ENCODE results near the gene CAPN3.

CAPN3 gene

DNA sequence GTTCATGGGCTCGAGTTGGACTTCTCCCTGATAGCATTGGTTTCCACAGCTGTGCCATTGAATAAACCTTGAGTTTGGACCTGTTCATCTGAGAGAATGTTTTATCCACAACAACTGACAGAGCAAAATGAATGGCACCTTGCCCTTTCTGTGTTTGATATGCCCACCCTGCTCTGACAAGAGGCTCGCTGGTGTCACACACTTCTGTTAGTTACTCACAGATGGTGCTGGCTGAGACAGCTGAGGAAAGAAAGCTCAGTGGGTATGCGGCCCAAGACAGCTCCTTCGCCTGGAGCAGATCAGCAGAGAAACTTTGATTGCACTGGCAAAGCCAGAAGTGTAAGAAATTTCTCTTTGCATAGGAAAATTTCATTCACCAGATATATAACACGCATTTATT, 2.5 kb upstream of the CAPN3 start:
- DNase-seq (ENCODE audit: low read depth in 2 of 2) = no peak

DNA sequence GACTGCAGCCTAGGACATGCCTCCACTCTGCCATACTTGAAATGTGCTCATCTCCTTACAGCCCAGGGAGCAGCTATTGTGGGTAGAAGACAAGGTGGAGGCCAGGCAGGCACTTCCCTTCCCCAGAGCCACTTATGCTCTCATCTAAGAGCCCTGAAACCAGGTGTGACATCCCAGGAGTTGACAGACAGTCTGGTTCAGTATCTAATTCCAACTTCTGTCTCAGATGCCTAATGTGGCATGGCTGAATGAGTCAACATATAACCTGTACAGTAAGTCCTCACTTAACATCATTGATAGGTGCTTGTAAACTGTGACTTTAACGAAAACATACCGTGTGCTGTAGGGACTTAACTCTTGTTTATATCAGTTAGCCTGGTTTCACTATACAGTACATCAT, 1.2 kb upstream of the CAPN3 start:
- no peak for DNase-seq (ENCODE audit: low read depth in 2 of 2)

DNA sequence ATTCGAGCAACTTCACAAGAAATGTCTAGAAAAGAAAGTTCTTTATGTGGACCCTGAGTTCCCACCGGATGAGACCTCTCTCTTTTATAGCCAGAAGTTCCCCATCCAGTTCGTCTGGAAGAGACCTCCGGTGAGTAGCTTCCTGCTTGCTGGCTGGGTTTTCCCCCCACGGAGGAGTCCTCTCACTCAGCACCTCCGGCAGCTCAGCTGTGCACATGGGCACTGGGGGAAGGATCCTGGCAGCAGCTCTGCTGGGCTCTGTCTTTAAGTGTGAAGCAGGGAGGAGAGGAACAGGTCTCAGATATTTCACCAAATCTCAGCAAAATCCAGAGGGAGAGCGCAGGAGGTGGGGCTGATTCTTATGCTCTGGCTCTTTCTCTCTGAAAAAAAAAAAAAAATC, 684 bp downstream of the CAPN3 start:
- DNase-seq (ENCODE audit: low read depth in 2 of 2) = no peak

DNA sequence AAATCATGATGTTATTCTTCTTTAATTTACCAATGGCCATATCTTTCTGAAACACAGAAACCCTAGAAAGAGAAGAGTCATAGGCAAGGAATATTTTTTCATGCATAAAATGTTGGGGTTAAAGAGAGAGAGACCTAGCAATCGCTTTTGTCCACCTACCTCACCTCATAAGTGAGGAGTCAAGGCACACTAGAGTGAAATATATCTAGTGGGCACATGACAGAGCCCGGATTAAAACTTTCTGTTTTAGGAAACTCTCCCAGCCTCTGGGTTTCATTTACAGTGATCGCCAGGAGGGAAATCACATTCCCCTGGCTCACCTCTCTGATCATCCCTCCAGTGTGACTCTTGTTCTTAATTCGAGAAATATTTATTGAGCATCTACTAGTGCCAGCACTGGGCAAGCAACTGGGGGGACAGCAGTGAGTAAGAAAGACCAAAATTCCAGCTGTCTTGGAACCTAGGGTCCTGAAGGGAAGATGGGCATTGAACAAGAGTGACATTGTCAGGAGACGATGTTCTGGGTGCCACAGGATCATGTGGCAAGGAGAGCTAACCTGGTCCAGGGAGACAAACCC, 1.3 kb downstream of the CAPN3 start:
- no peak for DNase-seq (ENCODE audit: low read depth in 2 of 2)

DNA sequence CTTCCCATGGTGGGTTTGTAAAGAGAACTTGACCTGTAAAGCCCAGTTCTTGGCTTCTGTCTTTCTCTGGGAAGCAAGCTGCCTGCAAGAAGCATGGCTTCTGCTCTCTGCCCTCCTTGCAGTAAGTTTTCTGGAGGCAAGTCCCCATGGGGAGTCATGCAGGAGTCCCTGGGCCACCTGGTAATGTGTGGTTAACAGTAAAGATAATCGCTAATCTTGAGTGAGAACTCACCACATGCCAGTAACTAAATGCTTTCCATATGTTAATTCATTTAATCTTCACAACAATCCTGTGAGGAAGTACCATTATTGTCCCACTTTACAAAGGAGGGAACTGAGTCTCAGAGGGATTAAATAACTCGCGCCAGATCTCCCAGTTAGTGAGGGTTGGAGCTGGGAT, 4.2 kb downstream of the CAPN3 start:
- DNase-seq (ENCODE audit: low read depth in 2 of 2) = no peak

DNA sequence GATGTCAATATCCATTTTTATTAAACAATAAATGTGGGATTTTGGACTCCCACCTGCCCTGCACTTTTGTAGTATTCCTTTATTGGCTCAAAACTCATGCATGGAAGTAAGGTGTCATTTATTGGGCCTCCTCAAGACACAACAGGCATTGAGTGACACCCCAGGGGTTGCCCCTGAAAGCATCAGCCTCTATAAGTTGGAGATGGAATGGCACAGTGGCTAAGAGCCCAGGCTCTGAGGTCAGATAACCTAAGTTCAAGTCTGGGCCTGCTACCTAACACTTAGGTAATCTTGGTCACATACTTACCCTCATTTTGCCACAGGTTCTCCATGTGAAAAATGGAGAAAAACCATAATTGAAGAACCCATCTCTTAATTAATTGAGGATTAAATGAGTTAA, 4.6 kb downstream of the CAPN3 start:
- no peak for DNase-seq (ENCODE audit: low read depth in 2 of 2)

DNA sequence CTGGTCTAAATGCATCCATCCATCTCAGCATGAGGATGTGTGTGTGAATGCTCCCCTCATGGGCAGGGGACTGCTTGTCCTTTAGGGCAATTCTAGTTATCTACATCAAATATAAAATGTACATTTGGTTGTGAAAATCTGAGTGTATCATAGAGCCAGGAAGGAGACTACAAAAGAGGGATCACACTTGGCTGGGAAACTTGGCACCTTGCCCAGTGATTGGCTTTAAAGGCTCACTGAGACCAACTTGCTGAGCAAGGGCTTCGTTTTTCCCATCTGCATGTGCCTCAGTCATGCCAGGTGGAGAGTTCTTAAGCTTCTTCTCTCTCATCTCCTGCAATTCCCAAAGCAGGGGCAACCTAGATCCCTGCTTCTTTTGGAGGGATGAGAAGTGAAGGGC, 5.2 kb downstream of the CAPN3 start:
- no peak for DNase-seq (ENCODE audit: low read depth in 2 of 2)

DNA sequence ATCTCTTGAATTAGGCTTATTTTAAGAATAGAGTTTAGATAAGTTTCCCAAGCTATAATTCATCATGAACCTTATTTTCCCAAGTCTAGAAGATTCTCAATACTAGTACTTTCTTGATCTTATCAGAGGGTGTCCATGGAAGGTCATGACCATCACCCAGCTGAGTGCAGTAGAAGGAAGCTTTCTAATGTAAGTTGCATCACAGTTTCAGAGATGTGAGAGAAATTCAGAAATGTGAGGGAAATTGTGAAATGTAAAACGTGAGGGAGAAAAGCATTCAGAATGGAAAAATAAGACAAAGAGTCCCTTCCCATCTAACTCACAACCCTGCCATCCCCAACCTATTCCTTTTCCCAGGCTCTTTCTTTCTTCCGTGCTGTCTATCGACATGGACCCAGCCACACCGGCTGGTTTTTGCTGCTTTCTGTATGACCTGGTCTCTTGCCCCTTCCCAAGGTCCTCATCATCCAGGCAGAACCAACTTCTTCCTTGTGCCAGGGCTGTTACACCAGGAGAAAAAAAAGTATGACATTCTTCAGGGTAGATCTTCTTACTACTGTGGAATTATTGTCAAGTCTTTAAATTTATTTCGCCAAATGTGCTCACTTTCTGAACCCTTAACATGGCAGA, 6.7 kb downstream of the CAPN3 start:
- DNase-seq (ENCODE audit: low read depth in 2 of 2) = no peak

DNA sequence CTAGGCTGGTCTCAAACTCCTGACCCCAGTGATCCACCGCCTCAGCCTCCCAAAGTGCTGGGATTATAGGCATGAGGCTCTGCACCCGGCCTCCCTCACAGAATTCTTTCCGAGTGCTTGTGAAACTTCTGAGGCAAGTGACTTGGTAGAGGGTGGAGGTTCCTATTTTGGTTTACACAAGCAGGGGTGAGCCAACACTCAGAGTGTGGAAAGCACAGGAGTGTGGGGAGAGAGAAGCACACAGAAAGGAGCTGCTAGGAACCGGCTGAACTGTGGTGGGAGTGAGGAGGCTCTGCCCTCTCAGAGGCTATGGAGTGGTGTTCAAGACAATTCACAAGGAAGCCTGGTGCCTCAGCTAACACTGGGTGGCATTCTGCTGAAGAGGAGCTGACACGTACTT, 7.7 kb downstream of the CAPN3 start:
- DNase-seq (ENCODE audit: low read depth in 2 of 2) = no peak

DNA sequence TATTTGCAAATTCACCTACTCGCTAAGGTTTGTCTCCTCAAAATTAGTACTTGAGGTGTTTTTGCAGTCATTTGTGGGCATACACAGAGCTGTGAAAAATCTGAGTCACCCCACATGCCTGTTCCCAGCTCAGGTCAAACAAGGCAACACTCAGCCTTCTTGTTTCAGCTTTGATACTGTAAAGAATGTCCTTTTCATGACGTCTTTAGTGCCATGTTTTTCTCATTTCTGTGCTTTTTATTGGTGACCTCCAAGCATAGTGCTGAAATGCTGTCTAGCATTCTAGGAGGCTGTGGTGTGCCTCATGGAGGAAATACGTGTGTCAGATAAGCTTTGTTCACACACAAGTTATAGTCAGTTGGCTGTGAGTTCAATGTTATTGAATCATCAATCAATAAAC, 8.8 kb downstream of the CAPN3 start:
- DNase-seq (ENCODE audit: low read depth in 2 of 2) = no peak

DNA sequence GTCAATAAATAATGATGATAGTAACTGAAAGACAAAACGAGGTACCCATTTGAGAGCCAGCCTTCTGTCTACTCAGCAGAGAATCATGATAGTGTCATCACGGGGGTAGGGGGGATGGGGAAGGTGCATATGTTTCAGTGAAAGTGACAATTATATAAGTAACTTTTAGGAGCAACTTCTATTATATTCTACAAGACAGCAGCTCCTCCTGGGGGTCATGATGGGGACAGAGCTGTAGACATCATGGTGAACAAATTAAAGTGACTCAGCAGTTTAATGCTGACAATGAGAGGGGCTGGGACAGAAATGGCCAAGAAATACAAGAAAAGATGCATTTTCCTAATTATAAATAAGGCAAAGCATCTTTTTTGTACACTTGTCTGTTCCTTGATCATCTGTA, 11.8 kb downstream of the CAPN3 start:
- no peak for DNase-seq (ENCODE audit: low read depth in 2 of 2)

DNA sequence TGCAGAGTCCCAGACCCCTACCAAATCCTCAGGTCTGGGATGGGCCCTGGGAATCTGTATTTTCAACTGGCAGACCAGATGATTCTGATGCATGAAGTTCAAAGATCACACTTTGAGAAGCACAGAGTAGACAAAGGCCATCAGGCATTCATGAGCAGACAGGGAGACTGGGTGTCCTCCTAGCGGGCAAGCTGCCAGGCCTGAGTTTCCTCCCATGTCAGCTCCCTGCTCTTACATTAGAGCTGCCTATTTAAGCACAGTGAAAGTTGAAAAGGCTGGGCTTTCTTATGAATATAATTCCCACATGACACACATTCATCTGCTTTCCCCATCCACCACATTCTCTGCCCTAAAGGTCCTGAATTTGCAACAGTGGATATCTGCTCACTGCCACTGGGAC, 14.0 kb downstream of the CAPN3 start:
- no peak for DNase-seq (ENCODE audit: low read depth in 2 of 2)

DNA sequence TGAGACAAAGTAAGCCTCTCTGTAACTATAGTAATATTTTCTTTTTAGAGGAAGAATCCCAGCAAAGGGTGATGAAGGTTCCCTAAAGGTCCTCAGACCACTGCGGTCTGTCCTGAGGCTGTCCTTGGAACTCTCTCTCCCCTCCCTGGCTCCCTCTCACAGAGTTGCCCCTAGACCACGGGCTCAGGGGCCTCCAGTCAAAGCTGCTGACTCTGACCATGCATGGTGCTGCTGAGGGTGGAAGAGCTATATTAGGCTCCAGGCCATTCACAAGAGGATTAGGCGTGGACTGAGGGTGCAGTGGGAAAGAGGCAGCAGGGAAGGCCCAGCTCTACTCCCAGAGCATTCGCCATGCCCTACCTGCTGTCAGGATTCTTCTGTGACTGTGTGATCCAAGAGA, 14.6 kb downstream of the CAPN3 start:
- no peak for DNase-seq (ENCODE audit: low read depth in 2 of 2)

DNA sequence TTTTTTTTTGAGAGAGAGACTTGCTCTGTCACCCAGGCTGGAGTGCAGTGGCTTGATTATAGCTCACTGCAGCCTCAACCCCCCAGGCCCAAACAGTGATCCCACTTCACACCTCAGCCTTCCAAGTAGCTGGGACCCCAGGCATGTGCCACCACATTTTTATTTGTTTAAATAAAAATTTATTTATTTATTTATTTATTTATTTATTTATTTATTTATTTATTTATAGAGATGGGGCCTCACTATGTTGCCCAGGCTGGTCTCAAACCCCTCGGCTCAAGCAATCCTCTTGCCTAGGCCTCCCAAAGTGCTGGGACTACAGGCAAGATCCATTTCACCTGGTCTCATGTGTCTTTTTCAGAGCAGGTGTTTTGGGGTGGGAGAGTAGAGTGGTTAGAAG, 15.5 kb downstream of the CAPN3 start:
- no peak for DNase-seq (ENCODE audit: low read depth in 2 of 2)

DNA sequence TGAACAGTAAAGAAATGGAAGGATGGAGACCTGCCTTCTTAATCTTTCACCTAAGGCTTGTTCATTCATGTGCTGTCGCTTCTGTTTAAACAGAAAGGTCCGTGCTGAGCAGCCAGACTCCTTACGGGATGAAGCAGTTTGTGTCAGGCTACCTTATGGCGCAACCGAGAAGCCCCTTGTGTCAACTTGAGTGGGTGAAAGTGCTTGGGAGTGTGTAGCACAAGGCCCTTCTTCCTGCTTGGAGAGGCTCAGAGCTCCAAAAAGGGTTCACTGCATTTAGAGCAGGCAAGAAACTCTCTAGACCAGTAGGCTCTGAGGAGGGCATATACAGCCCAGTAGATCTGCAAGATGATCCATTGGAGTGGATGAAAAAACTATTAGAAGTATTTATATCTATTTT, 16.0 kb downstream of the CAPN3 start:
- no peak for DNase-seq (ENCODE audit: low read depth in 2 of 2)

DNA sequence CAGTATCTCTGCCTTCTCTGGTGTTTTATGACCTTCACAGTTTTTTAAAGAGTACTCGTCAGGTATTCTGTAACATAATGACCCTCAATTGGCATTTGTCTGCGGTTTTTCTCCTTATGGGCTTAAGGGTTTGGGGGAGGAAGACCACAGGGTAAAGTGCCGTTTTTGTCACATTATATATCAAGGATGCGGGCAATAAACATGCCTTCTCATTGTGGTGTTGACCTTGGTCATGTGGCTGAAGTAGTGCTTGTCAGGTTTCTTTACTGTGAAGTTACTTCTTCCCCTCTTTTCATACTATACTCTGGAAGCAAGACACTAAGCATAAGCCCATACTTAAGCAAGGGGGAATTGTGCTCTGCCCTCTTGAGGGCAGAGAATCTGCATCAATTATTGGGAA, 16.6 kb downstream of the CAPN3 start:
- no peak for DNase-seq (ENCODE audit: low read depth in 2 of 2)

DNA sequence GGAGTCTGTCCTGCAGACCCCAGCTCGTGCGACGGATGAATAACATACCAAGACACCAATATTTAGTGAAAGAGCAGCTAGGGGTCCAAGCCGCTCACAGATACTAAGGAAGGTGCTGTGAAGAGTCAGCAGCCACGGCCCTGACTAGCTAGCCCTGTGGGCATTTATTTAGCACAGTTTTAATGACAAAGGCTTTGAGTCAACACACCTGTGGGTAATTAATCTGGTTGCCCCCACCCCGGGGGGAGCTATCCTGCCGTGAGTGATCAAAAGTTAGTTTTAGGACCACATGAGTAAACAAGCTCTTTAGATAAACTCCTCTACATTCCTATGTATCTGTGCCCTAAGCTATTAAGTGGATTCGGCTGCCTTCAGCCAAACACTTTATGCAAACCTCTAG, 18.7 kb downstream of the CAPN3 start:
- no peak for DNase-seq (ENCODE audit: low read depth in 2 of 2)

DNA sequence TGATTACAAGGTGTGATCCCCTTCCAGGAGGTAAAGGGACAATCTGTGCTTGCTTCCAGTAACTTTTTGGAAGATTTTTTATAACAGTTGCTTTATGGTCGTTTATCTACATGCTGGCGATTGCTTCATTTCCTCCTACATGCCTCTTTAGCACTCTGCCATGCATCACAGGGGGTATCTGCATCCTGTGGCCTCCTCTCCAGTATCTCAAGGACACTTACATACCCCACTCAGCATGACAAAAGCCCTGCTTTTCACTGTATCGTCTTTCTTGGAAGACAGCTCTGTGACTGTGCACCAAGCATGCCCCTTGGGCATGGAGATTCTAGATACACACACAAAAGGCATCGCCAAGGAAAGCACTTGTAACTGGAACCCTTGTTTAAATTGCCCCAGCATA, 25.3 kb downstream of the CAPN3 start:
- DNase-seq (ENCODE audit: low read depth in 2 of 2) = no peak

DNA sequence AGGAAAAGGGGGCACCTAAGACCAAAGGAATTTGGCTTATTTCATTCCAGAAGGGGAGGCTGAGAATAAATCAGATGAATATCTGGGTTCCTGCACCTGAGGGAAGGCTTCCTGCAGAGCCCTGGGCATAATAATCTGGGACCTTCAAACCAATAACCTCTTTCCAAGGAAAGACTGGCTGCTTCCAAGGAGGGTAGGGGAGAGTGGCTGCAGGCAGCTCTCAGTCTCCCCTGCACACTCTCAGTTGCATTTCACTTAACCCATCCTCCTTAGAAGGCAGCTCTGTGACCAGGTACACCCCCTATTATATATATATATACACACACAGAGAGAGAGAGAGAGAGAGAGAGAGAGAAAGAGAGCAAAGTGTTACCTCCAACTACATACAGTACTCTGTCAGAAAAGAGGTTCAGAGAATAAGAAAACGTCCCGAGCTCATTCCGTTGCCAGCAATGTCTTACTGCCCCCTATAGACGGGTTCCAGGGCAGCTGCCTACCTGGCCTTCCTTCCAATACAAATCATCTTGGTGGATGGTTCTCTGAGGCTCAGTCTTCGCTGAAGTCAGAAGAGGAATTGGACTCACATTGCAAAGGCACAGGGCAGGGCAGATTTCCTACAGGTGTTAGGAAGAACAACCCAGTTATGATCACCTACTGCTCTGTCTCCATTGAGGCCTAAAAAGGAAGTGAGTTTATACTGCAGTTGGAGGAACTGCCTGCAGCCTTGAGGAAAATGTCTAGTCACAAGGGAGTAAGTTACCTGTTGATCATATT, 26.1 kb downstream of the CAPN3 start:
- no peak for DNase-seq (ENCODE audit: low read depth in 2 of 2)

DNA sequence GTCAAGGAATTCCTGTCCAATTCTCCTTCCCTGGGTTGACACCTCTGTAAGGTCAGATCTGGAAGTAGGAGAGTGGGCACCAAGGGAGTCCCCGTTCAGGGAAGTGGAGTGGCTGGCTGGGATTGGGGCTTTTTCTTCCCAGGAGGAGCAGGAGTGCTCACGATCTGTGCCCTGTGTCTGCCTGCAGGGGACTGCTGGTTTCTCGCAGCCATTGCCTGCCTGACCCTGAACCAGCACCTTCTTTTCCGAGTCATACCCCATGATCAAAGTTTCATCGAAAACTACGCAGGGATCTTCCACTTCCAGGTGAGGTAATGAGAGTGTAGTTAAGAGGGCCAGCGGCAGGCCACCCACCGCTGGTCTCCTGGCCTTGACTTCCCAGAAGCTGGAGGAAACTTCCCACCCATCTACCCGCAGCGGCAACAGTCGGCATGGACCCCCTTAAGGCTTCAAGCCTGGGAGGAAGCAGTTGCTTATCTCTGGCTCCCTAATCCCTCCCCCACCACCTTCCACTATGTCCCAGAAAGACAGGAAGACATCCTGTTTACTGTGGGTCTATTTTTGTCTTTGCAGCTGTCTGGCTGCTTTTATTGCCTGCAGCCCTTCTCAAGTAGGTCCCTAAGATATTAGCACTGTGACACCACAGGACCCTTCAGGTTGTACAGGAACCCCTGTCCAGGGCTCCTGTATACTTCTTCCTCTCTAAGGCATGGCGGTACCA, 26.8 kb downstream of the CAPN3 start:
- DNase-seq (ENCODE audit: low read depth in 2 of 2) = no peak

DNA sequence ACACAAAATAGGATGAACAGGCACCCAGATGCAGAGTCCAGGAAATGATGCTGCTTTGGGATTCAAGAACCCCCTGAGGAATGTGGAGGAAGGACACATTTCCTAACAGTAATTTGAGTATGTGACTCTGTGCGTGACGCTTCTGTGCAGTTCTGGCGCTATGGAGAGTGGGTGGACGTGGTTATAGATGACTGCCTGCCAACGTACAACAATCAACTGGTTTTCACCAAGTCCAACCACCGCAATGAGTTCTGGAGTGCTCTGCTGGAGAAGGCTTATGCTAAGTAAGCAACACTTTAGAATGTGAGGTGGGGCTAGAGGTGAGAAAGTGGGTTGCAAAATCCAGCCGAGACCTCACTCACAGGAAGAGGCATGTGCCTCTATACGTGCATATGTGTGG, 28.3 kb downstream of the CAPN3 start:
- no peak for DNase-seq (ENCODE audit: low read depth in 2 of 2)

DNA sequence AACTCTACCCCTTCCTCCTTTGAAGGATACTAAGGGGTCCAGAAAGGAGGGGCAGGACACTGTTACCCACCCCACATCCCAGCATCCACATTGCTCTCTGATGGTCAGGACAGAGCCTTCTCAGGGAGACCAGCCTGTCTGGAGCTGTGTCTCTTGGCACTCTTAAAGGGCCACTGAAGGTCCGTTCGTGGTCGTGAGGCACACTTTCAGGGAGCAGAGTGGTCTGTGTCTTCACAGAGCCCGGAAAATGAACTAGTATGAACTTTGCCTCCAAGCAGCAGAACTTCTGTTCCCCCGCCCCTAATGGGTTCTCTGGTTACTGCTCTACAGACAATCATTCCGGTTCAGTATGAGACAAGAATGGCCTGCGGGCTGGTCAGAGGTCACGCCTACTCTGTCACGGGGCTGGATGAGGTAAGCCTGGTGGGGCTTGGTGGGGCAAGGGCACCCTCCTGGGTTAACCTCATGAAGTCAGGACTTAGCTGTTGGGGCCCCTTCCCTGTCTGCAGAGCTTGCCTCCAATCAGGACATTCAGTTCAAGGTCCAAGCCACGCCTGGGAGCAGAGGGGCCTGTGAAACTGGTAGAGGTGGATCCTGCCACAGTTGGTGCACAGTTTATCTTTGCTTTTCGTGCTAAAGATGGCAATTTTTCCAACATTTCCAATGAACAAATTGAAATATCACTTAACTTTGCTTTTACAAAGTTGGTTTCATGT, 33.2 kb downstream of the CAPN3 start:
- no peak for DNase-seq (ENCODE audit: low read depth in 2 of 2)
